Psoas muscle (tissue), 8 donors: ENCODE measurements around the gene CHCHD5. TPM values are rescaled to one million over a fixed set of nuclear protein-coding genes. Genes with fewer than 3 reads are reported as not detected.

Source experiments
- ATAC-seq, 4 donors: fragments of 200-7000 bp; cut with Tn5 transposase; one replicate each; pipeline ENCODE4 v1.9.1; 2020; ENCODE audit warnings: moderate library complexity in 3 of 4, mild to moderate bottlenecking in 2 of 4
- DNase-seq, 2 donors: peaks; one replicate each; pipeline ENCODE4 v3.0.0-alpha.2; 2020
- H3K27ac ChIP-seq: fragments of 200-600 bp; one replicate; pipeline ENCODE4 v1.8.0; 2022
- H3K27me3 ChIP-seq, 3 donors: fragments of 200-600 bp in 1 of 3; one replicate each; pipeline versions ENCODE4 v1.6.1 to v1.8.0; 2013 to 2022; ENCODE audit warnings: low read length in 2 of 3, mild to moderate bottlenecking in 2 of 3, moderate library complexity in 1 of 3; ENCODE audit not compliant: insufficient read depth in 3 of 3
- H3K36me3 ChIP-seq, 2 donors: fragments of 200-600 bp in 1 of 2; one replicate each; pipeline versions ENCODE4 v1.6.1 to v1.8.0; 2013 to 2022; ENCODE audit warnings: low read depth in 1 of 2, mild to moderate bottlenecking in 1 of 2, moderate library complexity in 1 of 2; ENCODE audit not compliant: insufficient read depth in 1 of 2
- H3K4me1 ChIP-seq: fragments of 200-600 bp; one replicate; pipeline ENCODE4 v1.8.0; 2022
- H3K4me3 ChIP-seq: fragments of 200-600 bp; one replicate; pipeline ENCODE4 v1.8.0; 2022; ENCODE audit warnings: mild to moderate bottlenecking
- H3K9me3 ChIP-seq: fragments of 200-600 bp; one replicate; pipeline ENCODE4 v1.8.0; 2022
- WGBS, 3 donors: extraction: QIAGEN DNeasy Blood & Tissue Kit; methylation state at CpG; one replicate each; pipeline versions ENCODE4 v1.1.6 to v1.1.7; 2013; 5-methylcytosine and 5-hydroxymethylcytosine counted together
- intact Hi-C, 2 donors: fragments of 100-400 bp; cut with DNase I; formaldehyde crosslinking; loops; one replicate each; pipeline versions ENCODE4 v1.11.0 to v1.14.2; 2022
- polyA plus RNA-seq, 3 donors: library from polyadenylated mRNA; stranded (reverse); fragments of 200-250 nt; gene quantifications; one replicate each; pipeline ENCODE4 v1.2.3, GENCODE V29; 2013
- total RNA-seq, 4 donors: library from RNA; stranded (reverse); fragmentation: NEBNext Ultra II Directional in 2 of 4; extraction: Animal tissue kit (Norgen Biotek cat#: 25700) in 2 of 4; gene quantifications; one replicate each; pipeline versions ENCODE4 v1.2.1 to v1.2.4, GENCODE V29; 2021 to 2023
- TF ChIP-seq, protein P1 (sequence below): fragments of 200-600 bp; IDR thresholded peaks from one replicate; pipeline ENCODE4 v1.8.0; 2022; ENCODE audit warnings: antibody characterized with exemption
- donor health status: healthy with polysubstance abuse.
- donor health status: DM: no; HTN: no; CAD: no; lungs with moderate emphysema.
- donor health status: Bipolar disorder and iron deficiency.
- donor health status: healthy.
- donor health status: DM: yes; HTN: yes; CAD: no.
- donor health status: DM: no; HTN: no; CAD: no.
- donor health status: DM: no; HTN: no; CAD: no.
- donor health status: DM: yes; HTN: yes; CAD: no.

The CHCHD5 gene
- total and polyA plus RNA-seq, 7 donors, result 28.3 to 47.8 (median 31.0) TPM

DNA sequence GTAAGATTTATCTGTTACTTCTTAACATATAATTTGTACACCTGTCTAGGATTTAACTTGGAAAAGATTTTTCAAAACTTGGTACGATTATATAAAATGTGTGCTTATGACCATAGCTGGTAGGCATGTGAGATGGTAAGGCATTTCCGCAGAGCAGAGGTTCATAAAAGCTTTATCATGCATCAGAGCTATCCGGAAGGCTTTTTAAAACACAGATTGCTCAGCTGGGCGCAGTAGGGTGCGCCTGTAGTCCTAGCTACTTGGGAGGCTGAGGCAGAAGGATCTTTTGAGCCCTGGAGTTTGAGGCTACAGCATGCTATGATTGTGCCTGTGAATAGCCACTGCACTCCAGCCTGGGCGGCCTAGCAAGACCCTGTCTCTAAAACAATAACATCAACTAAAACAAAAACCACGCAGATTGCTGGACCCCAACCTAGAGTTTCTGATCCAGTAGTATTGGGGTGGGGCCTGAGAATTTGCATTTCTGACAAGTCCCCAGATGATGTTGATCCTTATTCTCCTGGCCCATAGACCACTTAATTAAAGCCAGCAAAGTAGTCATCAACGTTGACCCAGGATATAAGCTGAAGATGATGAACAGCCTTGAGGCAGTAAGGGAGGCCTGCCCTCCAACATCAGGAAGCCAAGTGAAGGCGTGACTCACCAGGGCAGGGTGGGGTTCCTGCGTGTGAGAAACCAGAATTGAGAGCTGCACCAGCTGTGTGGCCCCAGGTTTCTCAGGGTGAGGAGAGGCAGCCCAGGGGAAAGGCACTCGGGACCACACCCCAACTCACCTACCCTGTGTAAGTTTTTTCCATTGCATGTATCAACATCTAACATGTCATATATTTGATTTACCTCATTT lies 39.7 kb downstream of the CHCHD5 start:
- ATAC-seq, result no peak
- Histone ChIP-seq H3K27ac (no peak overlapping the region), H3K9me3 (no peaks in the 10 kb centered on the region), H3K36me3 (no peaks in the 10 kb centered on the region), H3K4me1 (peaks cover 10% of the 10 kb centered on the region), H3K27me3 (peaks cover 0 to 4% (median 0%) of the 10 kb centered on the region in 3 donors), H3K4me3 (no peak overlapping the region)
- peak; percentile 48 to 50 for DNase-seq
- TF ChIP-seq, protein P1, sequence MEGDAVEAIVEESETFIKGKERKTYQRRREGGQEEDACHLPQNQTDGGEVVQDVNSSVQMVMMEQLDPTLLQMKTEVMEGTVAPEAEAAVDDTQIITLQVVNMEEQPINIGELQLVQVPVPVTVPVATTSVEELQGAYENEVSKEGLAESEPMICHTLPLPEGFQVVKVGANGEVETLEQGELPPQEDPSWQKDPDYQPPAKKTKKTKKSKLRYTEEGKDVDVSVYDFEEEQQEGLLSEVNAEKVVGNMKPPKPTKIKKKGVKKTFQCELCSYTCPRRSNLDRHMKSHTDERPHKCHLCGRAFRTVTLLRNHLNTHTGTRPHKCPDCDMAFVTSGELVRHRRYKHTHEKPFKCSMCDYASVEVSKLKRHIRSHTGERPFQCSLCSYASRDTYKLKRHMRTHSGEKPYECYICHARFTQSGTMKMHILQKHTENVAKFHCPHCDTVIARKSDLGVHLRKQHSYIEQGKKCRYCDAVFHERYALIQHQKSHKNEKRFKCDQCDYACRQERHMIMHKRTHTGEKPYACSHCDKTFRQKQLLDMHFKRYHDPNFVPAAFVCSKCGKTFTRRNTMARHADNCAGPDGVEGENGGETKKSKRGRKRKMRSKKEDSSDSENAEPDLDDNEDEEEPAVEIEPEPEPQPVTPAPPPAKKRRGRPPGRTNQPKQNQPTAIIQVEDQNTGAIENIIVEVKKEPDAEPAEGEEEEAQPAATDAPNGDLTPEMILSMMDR, result no peak
- WGBS, 3 donors, result 83 to 87% (median 86%) methylated on average over 11 of the region's 11 CpGs
- intact Hi-C loops, result no loop called here

DNA sequence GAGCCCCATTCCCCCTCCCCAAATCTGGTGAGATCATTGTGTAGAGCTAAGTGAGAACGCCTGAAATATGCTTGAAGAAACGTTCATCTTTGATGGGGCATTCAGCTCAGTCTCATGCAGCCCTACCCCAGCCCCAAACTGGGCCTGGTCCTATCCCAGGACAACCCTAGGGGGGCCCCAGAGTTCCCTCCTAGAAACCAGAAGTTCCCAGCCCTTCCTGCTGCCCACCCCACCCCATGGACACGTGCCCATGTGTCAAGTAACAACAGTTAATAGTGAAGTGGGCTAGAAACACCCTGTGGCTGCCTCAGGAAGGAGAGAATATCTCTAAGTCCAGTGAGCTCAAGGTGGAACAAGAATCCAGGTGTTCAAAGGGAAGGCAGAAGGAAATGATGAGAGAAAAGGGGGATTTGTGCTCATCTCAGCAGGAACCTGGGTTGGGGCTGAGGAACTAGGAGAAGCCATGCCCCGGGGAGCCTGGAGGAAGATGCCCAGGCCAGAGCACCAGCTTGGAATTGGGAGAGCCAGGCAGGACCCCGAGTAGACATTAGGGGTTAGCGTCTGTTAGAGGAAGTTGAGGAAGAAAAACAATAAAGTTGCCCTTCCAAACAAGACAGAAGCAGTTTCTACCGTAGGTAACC lies 41.2 kb downstream of the CHCHD5 start:
- H3K9me3 ChIP-seq, result no peaks in the 10 kb centered on the region
- peaks cover 10% of the 10 kb centered on the region for H3K4me1 ChIP-seq
- ATAC-seq, result no peak
- intact Hi-C loops, result loop anchor here (2.0 to 5.0 kb wide), 3 partner anchors 65 to 101 kb away; no protein-coding TSS in a partner anchor
- no peak overlapping the region for H3K27ac ChIP-seq
- no peaks in the 10 kb centered on the region for H3K36me3 ChIP-seq
- DNase-seq, result no peak
- 70 to 84% (median 75%) methylated on average over 7 of the region's 7 CpGs for WGBS, 3 donors
- H3K4me3 ChIP-seq, result no peak overlapping the region
- H3K27me3 ChIP-seq, result peaks cover 0 to 16% (median 2%) of the 10 kb centered on the region in 3 donors
- TF ChIP-seq, protein P1, result no peak

DNA sequence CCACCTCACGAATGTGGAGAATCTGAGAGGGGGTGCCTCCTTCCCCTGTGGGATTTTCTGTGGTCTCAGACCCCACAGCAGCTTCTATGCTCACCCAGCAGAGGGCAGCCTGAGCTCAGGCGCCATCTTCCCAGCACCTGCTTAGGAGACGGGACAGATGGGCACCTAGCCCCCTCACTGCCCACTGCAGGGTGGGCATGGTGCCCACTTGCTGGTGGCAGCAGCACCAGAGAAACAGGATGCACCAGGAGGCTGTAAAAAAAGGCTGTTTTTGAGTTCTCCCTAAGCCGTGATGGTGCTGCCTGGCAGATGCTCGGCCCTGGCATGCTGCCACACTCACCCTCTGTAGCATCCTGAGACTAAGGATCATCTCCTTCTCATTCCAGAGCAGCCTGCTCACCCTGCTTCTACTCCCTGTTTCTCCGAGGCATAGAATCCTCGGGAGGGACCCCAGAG lies 42.2 kb downstream of the CHCHD5 start:
- Histone ChIP-seq H3K36me3 (no peaks in the 10 kb centered on the region), H3K9me3 (no peaks in the 10 kb centered on the region), H3K27ac (peak overlapping the region; percentile 54), H3K4me3 (no peak overlapping the region), H3K27me3 (peaks cover 0 to 16% (median 6%) of the 10 kb centered on the region in 3 donors), H3K4me1 (peaks cover 10% of the 10 kb centered on the region)
- intact Hi-C loops, result loop anchor here (2.0 to 5.0 kb wide), 3 partner anchors 64 to 100 kb away; no protein-coding TSS in a partner anchor
- WGBS, 3 donors, result 5 to 16% (median 8%) methylated on average over 7 of the region's 7 CpGs
- peak; percentile 64 to 75 for DNase-seq
- TF ChIP-seq, protein P1, result peak; percentile 74
- ATAC-seq, result peak; percentile 77 to 85 (median 78)

DNA sequence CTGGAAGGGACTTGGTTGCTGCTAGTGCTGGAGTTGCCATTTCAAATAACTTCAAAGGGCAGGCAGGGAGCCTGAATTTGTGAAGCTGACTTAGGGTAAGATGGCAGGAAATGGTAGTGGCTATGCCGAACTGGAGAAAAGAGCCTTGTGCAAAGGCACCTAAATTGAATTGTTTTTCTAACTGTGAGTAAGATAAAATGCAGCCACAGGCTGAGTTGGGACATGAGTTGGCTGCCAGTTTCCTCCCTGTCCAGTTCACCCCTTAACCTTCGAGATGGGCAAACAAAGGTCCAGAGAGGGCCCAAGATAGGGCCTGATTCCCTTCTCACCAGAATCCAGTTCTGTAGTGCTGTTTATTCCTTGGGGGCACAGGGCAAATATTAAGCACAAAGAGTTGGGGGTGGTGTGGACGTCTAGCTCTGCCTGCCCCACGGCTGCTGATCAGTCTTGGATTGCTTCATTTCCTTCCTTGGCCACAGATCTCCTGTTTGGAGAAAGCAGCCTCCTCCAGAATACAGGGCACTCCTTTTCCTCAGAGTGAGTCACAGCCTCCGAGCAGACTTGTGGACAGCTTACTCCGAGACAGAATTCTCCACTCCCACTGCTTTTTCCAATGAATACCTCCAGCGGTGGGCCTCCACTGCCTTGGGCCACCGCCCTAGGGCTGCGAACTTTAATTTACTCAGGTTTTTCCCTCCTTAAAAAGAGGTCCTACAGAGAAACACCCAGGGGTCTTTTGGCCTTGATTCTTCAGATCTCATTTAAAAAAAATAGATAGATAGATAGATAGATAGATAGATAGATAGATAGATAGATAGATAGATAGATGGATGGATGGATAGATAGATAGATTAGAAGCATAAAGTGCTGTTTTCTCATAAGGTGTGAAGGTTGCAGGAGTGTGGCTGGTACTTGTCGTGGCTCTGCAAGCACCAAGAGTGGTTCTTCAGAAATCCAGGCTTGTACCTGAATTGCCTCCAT lies 42.9 kb downstream of the CHCHD5 start:
- H3K36me3 ChIP-seq, result no peaks in the 10 kb centered on the region
- peak overlapping the region; percentile 54 for H3K27ac ChIP-seq
- ATAC-seq (peak; percentile 38 to 71 (median 68)), DNase-seq (peak; percentile 38 to 60)
- peaks cover 7% of the 10 kb centered on the region for H3K4me1 ChIP-seq
- no peak overlapping the region for H3K4me3 ChIP-seq
- intact Hi-C loops, result loop anchor here (2.0 to 5.0 kb wide), 3 partner anchors 63 to 99 kb away; no protein-coding TSS in a partner anchor
- H3K9me3 ChIP-seq, result no peaks in the 10 kb centered on the region
- TF ChIP-seq, protein P1, result no peak
- 60 to 66% (median 63%) methylated on average over 10 of the region's 10 CpGs for WGBS, 3 donors
- peaks cover 0 to 16% (median 6%) of the 10 kb centered on the region in 3 donors for H3K27me3 ChIP-seq
